Epithelial cell of proximal tubule (primary cell): Measurements from ENCODE around the gene BAIAP2. TPM values are rescaled to one million over a fixed set of nuclear protein-coding genes. Genes with fewer than 3 reads are reported as not detected.

Experiments used
- DNase-seq: peaks from one replicate; pipeline ENCODE4 v3.0.0-alpha.2; 2011; ENCODE audit warnings: low read depth
- H3K4me3 ChIP-seq: 2 replicates; pipeline ENCODE4 v1.5.1; 2011; ENCODE audit warnings: low read depth, mild to moderate bottlenecking, low read length
- CTCF ChIP-seq: conservative IDR thresholded peaks from 2 replicates; pipeline ENCODE4 v1.5.1; 2012; ENCODE audit warnings: low read depth, mild to moderate bottlenecking, low read length
- total RNA-seq: library from RNA; depleted of rRNA; stranded (reverse); fragments of >200 nt; gene quantifications from 2 replicates; pipeline ENCODE4 v1.2.3, GENCODE V29; 2015

Gene BAIAP2
- total RNA-seq, 1 donor from 2014 or later, result 44.0 TPM

- no peak for DNase-seq
Observed at GRCh38 chr17:81157848-81158687, 123.1 kb downstream of the BAIAP2 start.

GRCh38 chr17:81158688-81159590, 124.0 kb downstream of the BAIAP2 start:
- no peak overlapping the region for H3K4me3 ChIP-seq
- no peak for DNase-seq
- TF ChIP-seq CTCF, result no peak

More at GRCh38 chr17:81157848-81158687, 123.1 kb downstream of the BAIAP2 start:
- TF ChIP-seq CTCF, result no peak
- no peak overlapping the region for H3K4me3 ChIP-seq

- no peak for TF ChIP-seq CTCF
- DNase-seq, result no peak
- H3K4me3 ChIP-seq, result no peak overlapping the region
Observed at GRCh38 chr17:81159611-81160265, 124.8 kb downstream of the BAIAP2 start.

GRCh38 chr17:81160306-81160705, 125.4 kb downstream of the BAIAP2 start:
- H3K4me3 ChIP-seq, result no peak overlapping the region
- DNase-seq, result no peak
- no peak for TF ChIP-seq CTCF

GRCh38 chr17:81160747-81161453, 125.9 kb downstream of the BAIAP2 start:
- TF ChIP-seq CTCF, result no peak
- no peak overlapping the region for H3K4me3 ChIP-seq
- no peak for DNase-seq

- DNase-seq, result no peak
- TF ChIP-seq CTCF, result no peak
- H3K4me3 ChIP-seq, result no peak overlapping the region
Observed at GRCh38 chr17:81161536-81161935, 126.6 kb downstream of the BAIAP2 start.
